HepG2 (cell line): ENCODE results near the gene NLRC5. TPM values are rescaled to one million over a fixed set of nuclear protein-coding genes. Genes with fewer than 3 reads are reported as not detected.

ENCODE experiments used
- CEBPB ChIP-seq: IDR thresholded peaks from 2 replicates; pipeline ENCODE4 v1.6.1; 2011; ENCODE audit warnings: low read depth, low read length, improper control_type of control experiment, borderline replicate concordance
- GZF1 ChIP-seq: sonication (generic); formaldehyde crosslinking; IDR thresholded peaks from 2 replicates; pipeline ENCODE4 v1.5.1; 2020; ENCODE audit warnings: mild to moderate bottlenecking, missing genetic modification reagents
- POGZ ChIP-seq: sonication (generic); formaldehyde crosslinking; IDR thresholded peaks from 2 replicates; pipeline ENCODE4 v1.4.0; 2020; ENCODE audit warnings: mild to moderate bottlenecking, missing genetic modification reagents
- RNF2 ChIP-seq: fragments of 450-650 bp; conservative IDR thresholded peaks from 2 replicates; pipeline ENCODE4 v1.6.1; 2016; ENCODE audit warnings: low read depth
- SMAD1 ChIP-seq: sonication (generic); formaldehyde crosslinking; IDR thresholded peaks from 2 replicates; pipeline ENCODE4 v1.4.0; 2020; ENCODE audit warnings: missing genetic modification reagents, low read depth, mild to moderate bottlenecking, borderline replicate concordance
- STAG1 ChIP-seq: sonication (generic); formaldehyde crosslinking; IDR thresholded peaks from 2 replicates; pipeline ENCODE4 v1.4.0; 2020; ENCODE audit warnings: missing genetic modification reagents
- ZNF550 ChIP-seq: sonication (generic); formaldehyde crosslinking; IDR thresholded peaks from 2 replicates; pipeline ENCODE4 v1.4.0; 2020; ENCODE audit warnings: mild to moderate bottlenecking, missing genetic modification reagents, borderline replicate concordance
- ZNF598 ChIP-seq: sonication (generic); formaldehyde crosslinking; IDR thresholded peaks from 2 replicates; pipeline ENCODE4 v1.5.1; 2020; ENCODE audit warnings: mild to moderate bottlenecking, missing genetic modification reagents, borderline replicate concordance
- ZNF720 ChIP-seq: sonication (generic); formaldehyde crosslinking; IDR thresholded peaks from 2 replicates; pipeline ENCODE4 v1.4.0; 2020; ENCODE audit warnings: missing genetic modification reagents
- ZNF850 ChIP-seq: sonication (generic); formaldehyde crosslinking; conservative IDR thresholded peaks from 2 replicates; pipeline ENCODE4 v1.9.0; 2021; ENCODE audit warnings: mild to moderate bottlenecking, missing genetic modification reagents
- polyA plus RNA-seq, 8 experiments: library from polyadenylated mRNA; depleted of rRNA in 3 of 8; stranded (reverse) in 7 of 8; unstranded in 1 of 8; fragments of >200 nt; fragmentation: Illumina TruSeq in 4 of 8; extraction: Trizol in 4 of 8; gene quantifications; 2 replicates each; pipeline versions ENCODE4 v1.2.1 to v1.2.3, GENCODE V29; 2011 to 2016; ENCODE audit warnings: low read depth in 4 of 8, missing spikeins in 1 of 8, mixed read lengths in 1 of 8; ENCODE audit not compliant: insufficient read depth in 1 of 8
- total RNA-seq, 5 experiments: library from RNA; depleted of rRNA; stranded (reverse); fragments of >200 nt; fragmentation: Illumina TruSeq; extraction: Trizol; gene quantifications; 2 replicates each; pipeline ENCODE4 v1.2.3, GENCODE V29; 2016; ENCODE audit warnings: low read depth in 1 of 5
- TF ChIP-seq, protein P1 (sequence below): sonication (generic); formaldehyde crosslinking; conservative IDR thresholded peaks from 2 replicates; pipeline ENCODE4 v1.8.0; 2022; ENCODE audit warnings: missing genetic modification reagents
- TF ChIP-seq, protein P2 (sequence below): sonication (generic); formaldehyde crosslinking; IDR thresholded peaks from one replicate; pipeline ENCODE4 v1.5.1; 2020; ENCODE audit warnings: mild to moderate bottlenecking, missing genetic modification reagents; ENCODE audit errors: not compliant biosample characterization
- TF ChIP-seq, protein P3 (sequence below): sonication (generic); formaldehyde crosslinking; IDR thresholded peaks from 2 replicates; pipeline ENCODE4 v1.9.0; 2022; ENCODE audit warnings: missing genetic modification reagents, mild to moderate bottlenecking, borderline replicate concordance
- TF ChIP-seq, protein P4 (sequence below): sonication (generic); formaldehyde crosslinking; IDR thresholded peaks from 2 replicates; pipeline ENCODE4 v1.9.0; 2021; ENCODE audit warnings: missing genetic modification reagents, mild to moderate bottlenecking, borderline replicate concordance

NLRC5 gene
- total and polyA plus RNA-seq, 2 of the 13 experiments (the other 11 are each of a cell fraction or from before 2014, with no cell fraction given): 6.3 to 12.7 TPM

DNA sequence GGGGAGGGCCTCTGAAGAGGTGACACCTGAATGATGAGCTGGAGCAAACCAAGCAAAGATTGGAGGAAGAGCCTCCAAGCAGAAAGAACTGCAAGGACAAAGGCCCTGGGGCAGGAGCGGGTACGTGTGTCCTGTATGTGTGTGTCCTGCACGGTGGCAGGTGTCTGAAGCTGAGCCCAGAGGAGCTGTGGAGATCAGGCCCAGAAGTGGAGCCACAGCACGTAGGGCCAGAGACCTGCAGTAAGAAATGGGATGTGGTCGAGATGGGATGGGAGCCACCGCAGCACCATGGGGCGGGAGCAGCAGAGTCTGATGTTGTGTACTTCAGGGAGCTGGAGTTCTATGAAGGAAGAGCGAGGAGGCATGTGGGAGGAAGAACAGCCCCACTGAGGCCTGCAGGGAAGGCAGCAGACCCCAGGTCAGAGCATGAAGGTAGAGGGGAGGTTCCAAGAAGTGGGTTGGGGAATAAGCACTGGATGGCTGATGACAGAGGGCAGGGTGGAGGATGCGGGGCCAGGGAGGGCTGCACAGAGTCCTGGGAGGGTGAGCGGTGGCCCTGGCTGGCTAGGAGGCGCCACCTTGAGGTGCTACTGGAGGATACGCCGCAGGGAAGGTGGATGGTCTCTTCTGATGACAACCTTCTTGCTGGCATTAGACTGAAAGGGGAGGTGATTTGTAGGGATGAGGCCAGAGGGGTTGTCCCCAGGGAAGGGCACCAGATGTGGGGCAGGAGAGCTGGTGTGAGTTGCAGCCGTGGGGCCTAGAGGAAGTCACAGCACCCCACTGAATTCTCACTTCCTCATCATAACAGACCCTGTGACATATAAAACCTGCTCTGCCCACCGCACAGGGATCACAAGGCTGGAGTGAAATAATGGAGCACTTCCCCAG lies 38.2 kb upstream of the NLRC5 start (continued):
- TF ChIP-seq, protein P1, sequence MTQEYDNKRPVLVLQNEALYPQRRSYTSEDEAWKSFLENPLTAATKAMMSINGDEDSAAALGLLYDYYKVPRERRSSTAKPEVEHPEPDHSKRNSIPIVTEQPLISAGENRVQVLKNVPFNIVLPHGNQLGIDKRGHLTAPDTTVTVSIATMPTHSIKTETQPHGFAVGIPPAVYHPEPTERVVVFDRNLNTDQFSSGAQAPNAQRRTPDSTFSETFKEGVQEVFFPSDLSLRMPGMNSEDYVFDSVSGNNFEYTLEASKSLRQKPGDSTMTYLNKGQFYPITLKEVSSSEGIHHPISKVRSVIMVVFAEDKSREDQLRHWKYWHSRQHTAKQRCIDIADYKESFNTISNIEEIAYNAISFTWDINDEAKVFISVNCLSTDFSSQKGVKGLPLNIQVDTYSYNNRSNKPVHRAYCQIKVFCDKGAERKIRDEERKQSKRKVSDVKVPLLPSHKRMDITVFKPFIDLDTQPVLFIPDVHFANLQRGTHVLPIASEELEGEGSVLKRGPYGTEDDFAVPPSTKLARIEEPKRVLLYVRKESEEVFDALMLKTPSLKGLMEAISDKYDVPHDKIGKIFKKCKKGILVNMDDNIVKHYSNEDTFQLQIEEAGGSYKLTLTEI (CRISPR knock-in tag): no peak
- TF ChIP-seq CEBPB: no peak
- peak; percentile 93 for TF ChIP-seq STAG1 (CRISPR knock-in tag)
- TF ChIP-seq GZF1 (CRISPR knock-in tag): no peak
- peak; percentile 84; the same call in 1 of the 2 replicates for TF ChIP-seq SMAD1
- 0 out of 2 replicates have a peak, but pooled peaks have one; percentile 29 for TF ChIP-seq ZNF598 (CRISPR knock-in tag)
- TF ChIP-seq, protein P2, sequence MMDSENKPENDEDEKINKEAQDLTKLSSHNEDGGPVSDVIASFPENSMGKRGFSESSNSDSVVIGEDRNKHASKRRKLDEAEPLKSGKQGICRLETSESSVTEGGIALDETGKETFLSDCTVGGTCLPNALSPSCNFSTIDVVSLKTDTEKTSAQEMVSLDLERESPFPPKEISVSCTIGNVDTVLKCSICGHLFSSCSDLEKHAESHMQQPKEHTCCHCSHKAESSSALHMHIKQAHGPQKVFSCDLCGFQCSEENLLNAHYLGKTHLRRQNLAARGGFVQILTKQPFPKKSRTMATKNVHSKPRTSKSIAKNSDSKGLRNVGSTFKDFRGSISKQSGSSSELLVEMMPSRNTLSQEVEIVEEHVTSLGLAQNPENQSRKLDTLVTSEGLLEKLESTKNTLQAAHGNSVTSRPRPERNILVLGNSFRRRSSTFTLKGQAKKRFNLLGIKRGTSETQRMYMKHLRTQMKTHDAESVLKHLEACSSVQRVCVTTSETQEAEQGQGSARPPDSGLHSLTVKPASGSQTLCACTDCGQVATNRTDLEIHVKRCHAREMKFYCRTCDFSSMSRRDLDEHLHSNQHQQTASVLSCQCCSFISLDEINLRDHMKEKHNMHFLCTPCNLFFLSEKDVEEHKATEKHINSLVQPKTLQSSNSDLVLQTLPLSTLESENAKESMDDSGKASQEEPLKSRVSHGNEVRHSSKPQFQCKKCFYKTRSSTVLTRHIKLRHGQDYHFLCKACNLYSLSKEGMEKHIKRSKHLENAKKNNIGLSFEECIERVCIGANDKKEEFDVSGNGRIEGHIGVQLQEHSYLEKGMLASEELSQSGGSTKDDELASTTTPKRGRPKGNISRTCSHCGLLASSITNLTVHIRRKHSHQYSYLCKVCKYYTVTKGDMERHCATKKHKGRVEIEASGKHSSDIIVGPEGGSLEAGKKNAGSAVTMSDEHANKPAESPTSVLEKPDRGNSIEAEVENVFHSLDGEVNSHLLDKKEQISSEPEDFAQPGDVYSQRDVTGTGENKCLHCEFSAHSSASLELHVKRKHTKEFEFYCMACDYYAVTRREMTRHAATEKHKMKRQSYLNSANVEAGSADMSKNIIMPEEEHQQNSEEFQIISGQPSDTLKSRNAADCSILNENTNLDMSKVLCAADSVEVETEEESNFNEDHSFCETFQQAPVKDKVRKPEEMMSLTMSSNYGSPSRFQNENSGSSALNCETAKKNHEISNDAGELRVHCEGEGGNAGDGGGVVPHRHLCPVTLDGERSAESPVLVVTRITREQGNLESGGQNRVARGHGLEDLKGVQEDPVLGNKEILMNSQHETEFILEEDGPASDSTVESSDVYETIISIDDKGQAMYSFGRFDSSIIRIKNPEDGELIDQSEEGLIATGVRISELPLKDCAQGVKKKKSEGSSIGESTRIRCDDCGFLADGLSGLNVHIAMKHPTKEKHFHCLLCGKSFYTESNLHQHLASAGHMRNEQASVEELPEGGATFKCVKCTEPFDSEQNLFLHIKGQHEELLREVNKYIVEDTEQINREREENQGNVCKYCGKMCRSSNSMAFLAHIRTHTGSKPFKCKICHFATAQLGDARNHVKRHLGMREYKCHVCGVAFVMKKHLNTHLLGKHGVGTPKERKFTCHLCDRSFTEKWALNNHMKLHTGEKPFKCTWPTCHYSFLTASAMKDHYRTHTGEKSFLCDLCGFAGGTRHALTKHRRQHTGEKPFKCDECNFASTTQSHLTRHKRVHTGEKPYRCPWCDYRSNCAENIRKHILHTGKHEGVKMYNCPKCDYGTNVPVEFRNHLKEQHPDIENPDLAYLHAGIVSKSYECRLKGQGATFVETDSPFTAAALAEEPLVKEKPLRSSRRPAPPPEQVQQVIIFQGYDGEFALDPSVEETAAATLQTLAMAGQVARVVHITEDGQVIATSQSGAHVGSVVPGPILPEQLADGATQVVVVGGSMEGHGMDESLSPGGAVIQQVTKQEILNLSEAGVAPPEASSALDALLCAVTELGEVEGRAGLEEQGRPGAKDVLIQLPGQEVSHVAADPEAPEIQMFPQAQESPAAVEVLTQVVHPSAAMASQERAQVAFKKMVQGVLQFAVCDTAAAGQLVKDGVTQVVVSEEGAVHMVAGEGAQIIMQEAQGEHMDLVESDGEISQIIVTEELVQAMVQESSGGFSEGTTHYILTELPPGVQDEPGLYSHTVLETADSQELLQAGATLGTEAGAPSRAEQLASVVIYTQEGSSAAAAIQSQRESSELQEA (CRISPR knock-in tag): no peak
- TF ChIP-seq ZNF550 (CRISPR knock-in tag): no peak
- no peak for TF ChIP-seq ZNF850 (CRISPR knock-in tag)
- TF ChIP-seq, protein P3, sequence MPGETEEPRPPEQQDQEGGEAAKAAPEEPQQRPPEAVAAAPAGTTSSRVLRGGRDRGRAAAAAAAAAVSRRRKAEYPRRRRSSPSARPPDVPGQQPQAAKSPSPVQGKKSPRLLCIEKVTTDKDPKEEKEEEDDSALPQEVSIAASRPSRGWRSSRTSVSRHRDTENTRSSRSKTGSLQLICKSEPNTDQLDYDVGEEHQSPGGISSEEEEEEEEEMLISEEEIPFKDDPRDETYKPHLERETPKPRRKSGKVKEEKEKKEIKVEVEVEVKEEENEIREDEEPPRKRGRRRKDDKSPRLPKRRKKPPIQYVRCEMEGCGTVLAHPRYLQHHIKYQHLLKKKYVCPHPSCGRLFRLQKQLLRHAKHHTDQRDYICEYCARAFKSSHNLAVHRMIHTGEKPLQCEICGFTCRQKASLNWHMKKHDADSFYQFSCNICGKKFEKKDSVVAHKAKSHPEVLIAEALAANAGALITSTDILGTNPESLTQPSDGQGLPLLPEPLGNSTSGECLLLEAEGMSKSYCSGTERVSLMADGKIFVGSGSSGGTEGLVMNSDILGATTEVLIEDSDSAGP: peak; percentile 75; the same call in 1 of the 2 replicates
- no peak for TF ChIP-seq POGZ
- TF ChIP-seq ZNF720 (CRISPR knock-in tag): no peak
- TF ChIP-seq, protein P4, sequence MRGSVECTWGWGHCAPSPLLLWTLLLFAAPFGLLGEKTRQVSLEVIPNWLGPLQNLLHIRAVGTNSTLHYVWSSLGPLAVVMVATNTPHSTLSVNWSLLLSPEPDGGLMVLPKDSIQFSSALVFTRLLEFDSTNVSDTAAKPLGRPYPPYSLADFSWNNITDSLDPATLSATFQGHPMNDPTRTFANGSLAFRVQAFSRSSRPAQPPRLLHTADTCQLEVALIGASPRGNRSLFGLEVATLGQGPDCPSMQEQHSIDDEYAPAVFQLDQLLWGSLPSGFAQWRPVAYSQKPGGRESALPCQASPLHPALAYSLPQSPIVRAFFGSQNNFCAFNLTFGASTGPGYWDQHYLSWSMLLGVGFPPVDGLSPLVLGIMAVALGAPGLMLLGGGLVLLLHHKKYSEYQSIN (CRISPR knock-in tag): no peak
- no peak for TF ChIP-seq RNF2
